Measurements from ENCODE around the gene LRRC4C.

- TF ChIP-seq CTCF (IDR thresholded peaks at IDR 0.05) (no peak), POLR2A (IDR thresholded peaks at IDR 0.05) (no peak)
Measured at GRCh38 chr11:41283191-41283930, 176.1 kb downstream of the LRRC4C start.

Data from Peyer's patch (tissue), 4 donors.